Gastroesophageal sphincter (tissue), 3 donors: ENCODE results near the gene EXOC2.

ENCODE experiments used
- POLR2A ChIP-seq, 2 donors: fragments of 450-650 bp; IDR thresholded peaks; one replicate each; pipeline ENCODE4 v1.6.1; 2017; ENCODE audit warnings: antibody characterized with exemption in 2 of 2, mild to moderate bottlenecking in 2 of 2, moderate library complexity in 1 of 2
- TF ChIP-seq, protein P1 (sequence below), 4 experiments: fragments of 200-600 bp in 2 of 4; fragments of 450-650 bp in 2 of 4; sonication (generic) in 1 of 4; IDR thresholded peaks; one replicate each; pipeline ENCODE4 v1.5.1; 2017 to 2019; ENCODE audit warnings: antibody characterized with exemption in 4 of 4, mild to moderate bottlenecking in 2 of 4, moderate library complexity in 2 of 4

DNA sequence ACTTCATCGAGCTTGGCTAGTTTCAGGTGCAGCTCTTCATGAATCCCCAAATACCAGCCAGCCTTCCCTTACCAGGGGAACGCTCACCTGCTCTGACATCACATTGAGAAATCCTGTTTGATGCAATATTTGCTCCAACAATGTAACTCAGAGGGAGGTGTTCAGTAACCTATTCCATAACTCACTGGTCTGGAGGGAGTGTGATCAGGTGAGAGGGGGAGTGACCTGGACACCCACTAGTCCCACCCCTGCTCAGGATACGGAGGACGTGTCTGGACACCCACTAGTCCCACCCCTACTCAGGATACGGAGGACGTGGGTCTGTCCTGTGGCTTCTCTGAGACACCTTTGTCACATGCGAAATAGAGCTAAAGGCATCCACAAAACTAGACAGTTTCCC is 106.4 kb downstream of the EXOC2 start:
- TF ChIP-seq, protein P1, sequence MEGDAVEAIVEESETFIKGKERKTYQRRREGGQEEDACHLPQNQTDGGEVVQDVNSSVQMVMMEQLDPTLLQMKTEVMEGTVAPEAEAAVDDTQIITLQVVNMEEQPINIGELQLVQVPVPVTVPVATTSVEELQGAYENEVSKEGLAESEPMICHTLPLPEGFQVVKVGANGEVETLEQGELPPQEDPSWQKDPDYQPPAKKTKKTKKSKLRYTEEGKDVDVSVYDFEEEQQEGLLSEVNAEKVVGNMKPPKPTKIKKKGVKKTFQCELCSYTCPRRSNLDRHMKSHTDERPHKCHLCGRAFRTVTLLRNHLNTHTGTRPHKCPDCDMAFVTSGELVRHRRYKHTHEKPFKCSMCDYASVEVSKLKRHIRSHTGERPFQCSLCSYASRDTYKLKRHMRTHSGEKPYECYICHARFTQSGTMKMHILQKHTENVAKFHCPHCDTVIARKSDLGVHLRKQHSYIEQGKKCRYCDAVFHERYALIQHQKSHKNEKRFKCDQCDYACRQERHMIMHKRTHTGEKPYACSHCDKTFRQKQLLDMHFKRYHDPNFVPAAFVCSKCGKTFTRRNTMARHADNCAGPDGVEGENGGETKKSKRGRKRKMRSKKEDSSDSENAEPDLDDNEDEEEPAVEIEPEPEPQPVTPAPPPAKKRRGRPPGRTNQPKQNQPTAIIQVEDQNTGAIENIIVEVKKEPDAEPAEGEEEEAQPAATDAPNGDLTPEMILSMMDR (IDR thresholded peaks at IDR 0.05), result no peak
- no peak for TF ChIP-seq POLR2A (IDR thresholded peaks at IDR 0.05)
